ENCODE data around the gene BTN2A1. TPM values are rescaled to one million over a fixed set of nuclear protein-coding genes. Genes with fewer than 3 reads are reported as not detected.

Gene BTN2A1
- total RNA-seq, 1 donor from 2014 or later, result 23.8 TPM

DNA sequence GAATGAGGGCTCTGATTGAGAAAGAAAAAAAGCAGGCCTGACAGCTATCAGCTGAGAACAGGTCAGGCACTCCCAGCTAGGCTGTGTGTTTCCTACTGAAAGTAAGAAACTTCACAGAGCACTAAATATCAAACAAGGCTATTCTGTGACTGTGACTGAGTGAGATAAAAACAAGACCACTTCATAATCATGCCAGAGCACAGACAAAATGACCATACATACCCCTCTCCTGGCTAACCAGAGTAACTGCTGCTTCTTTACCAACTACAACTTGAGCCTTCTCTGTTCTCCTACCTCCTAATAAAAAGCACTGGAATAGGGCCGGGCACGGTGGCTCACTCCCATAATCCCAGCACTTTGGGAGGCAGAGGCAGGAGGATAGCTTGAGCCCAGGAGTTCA is 35.5 kb downstream of the BTN2A1 start:
- peaks cover 9% of the 10 kb centered on the region for H3K27me3 Mint-ChIP-seq
- no peak overlapping the region for H3K4me3 Mint-ChIP-seq
- peak; percentile 19 for TF ChIP-seq CTCF (conservative IDR thresholded peaks at IDR 0.05)
- no peaks in the 10 kb centered on the region for H3K36me3 Mint-ChIP-seq
- no peaks in the 10 kb centered on the region for H3K9me3 Mint-ChIP-seq
- no peak for DNase-seq (ENCODE audit: extremely low spot score, unreplicated experiment)
- no peaks in the 10 kb centered on the region for H3K4me1 Mint-ChIP-seq (ENCODE audit: unreplicated experiment)
- no peak overlapping the region for H3K27ac Mint-ChIP-seq

DNA sequence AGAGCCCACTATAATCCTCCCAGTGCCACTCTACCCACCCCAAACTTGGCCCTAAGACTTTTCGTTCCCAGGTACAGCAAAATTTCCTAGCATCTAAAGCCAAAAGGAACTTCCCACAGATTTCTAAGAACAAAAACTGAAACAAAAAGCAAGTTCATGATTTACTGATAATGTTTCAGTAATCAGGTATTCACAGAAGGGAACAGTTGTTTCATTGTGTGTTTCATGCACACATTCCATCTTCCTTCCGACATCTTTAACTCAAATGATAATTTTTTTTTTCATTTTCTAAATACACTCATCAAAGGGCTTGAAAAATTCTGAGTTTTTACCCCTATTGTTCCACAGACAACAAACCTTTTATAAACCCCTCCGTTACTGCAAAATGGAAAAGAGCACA is 36.4 kb downstream of the BTN2A1 start:
- Mint-ChIP-seq H3K9me3 (no peaks in the 10 kb centered on the region), H3K36me3 (no peaks in the 10 kb centered on the region), H3K27me3 (peaks cover 9% of the 10 kb centered on the region), H3K27ac (no peak overlapping the region), H3K4me1 (ENCODE audit: unreplicated experiment) (no peaks in the 10 kb centered on the region), H3K4me3 (no peak overlapping the region)
- TF ChIP-seq CTCF (conservative IDR thresholded peaks at IDR 0.05), result no peak
- DNase-seq (ENCODE audit: extremely low spot score, unreplicated experiment), result no peak

- no peaks in the 10 kb centered on the region for H3K36me3 Mint-ChIP-seq
- H3K27ac Mint-ChIP-seq, result no peak overlapping the region
- no peak for TF ChIP-seq CTCF (conservative IDR thresholded peaks at IDR 0.05)
- DNase-seq (ENCODE audit: extremely low spot score, unreplicated experiment), result no peak
- H3K9me3 Mint-ChIP-seq, result no peaks in the 10 kb centered on the region
- H3K27me3 Mint-ChIP-seq, result peaks cover 18% of the 10 kb centered on the region
- no peaks in the 10 kb centered on the region for H3K4me1 Mint-ChIP-seq (ENCODE audit: unreplicated experiment)
- no peak overlapping the region for H3K4me3 Mint-ChIP-seq
These were observed 37.5 kb downstream of the BTN2A1 start for GRCh38 chr6:26495281-26495680.

DNA sequence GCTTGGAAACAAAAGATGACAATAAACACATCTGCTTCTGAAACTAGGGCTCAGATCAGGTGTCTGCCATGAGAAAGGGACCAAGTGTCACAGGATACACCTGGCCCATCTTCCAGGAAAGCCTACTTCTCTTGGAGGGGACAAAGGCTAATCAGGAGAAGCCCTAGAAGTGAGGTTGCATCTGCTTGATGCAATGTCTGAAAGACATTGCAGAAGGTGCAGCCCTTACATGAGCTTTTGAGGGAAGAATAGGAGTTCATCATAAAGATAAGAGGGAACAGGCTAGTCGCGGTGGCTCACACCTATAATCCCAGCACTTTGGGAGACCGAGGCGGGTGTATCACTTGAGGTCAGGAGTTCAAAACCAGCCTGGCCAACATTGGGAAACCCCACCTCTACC is 39.9 kb downstream of the BTN2A1 start:
- Mint-ChIP-seq H3K27me3 (peaks cover 41% of the 10 kb centered on the region), H3K4me1 (ENCODE audit: unreplicated experiment) (peaks cover 9% of the 10 kb centered on the region), H3K4me3 (no peak overlapping the region), H3K36me3 (no peaks in the 10 kb centered on the region), H3K27ac (no peak overlapping the region), H3K9me3 (no peaks in the 10 kb centered on the region)
- DNase-seq (ENCODE audit: extremely low spot score, unreplicated experiment), result no peak
- TF ChIP-seq CTCF (conservative IDR thresholded peaks at IDR 0.05), result no peak

GRCh38 chr6:26500102-26500501 is 42.3 kb downstream of the BTN2A1 start, which contains the start of gene BTN1A1:
Gene BTN1A1, plus strand, starts transcription at chr6:26500303. Its CDS starts 984 bp downstream, at chr6:26501287.
- peak within 1 kb of the TSS; percentile 82 for H3K4me3 Mint-ChIP-seq
- no peak for TF ChIP-seq CTCF (conservative IDR thresholded peaks at IDR 0.05)
- H3K27me3 Mint-ChIP-seq, result peaks cover 58% of the 10 kb centered on the region
- no peaks in the 10 kb centered on the region for H3K9me3 Mint-ChIP-seq
- no peak for DNase-seq (ENCODE audit: extremely low spot score, unreplicated experiment)
- H3K27ac Mint-ChIP-seq, result no peak within 1 kb of the TSS
- no peaks in the 10 kb centered on the region for H3K36me3 Mint-ChIP-seq
- peaks cover 9% of the 10 kb centered on the region for H3K4me1 Mint-ChIP-seq (ENCODE audit: unreplicated experiment)

DNA sequence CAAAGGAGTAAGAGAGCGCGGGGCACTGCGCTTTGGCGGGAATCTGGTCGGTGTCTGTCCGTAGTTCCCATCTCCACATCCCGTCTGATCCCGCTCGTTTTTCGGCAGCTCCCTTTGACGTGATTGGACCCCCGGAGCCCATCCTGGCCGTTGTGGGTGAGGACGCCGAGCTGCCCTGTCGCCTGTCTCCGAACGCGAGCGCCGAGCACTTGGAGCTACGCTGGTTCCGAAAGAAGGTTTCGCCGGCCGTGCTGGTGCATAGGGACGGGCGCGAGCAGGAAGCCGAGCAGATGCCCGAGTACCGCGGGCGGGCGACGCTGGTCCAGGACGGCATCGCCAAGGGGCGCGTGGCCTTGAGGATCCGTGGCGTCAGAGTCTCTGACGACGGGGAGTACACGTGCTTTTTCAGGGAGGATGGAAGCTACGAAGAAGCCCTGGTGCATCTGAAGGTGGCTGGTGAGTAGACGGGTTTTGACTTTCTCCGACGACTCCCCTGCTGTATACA is 43.8 kb downstream of the BTN2A1 start:
- Mint-ChIP-seq H3K4me3 (peak overlapping the region; percentile 82), H3K27me3 (peaks cover 64% of the 10 kb centered on the region), H3K9me3 (no peaks in the 10 kb centered on the region), H3K4me1 (ENCODE audit: unreplicated experiment) (peaks cover 9% of the 10 kb centered on the region), H3K36me3 (no peaks in the 10 kb centered on the region), H3K27ac (no peak overlapping the region)
- DNase-seq (ENCODE audit: extremely low spot score, unreplicated experiment), result no peak
- TF ChIP-seq CTCF (conservative IDR thresholded peaks at IDR 0.05), result no peak
